Stimulated activated CD8-positive, alpha-beta memory T cell treated with anti-CD3 and anti-CD28 coated beads, Interleukin-15, amount 100 ng/mL, for 1 hour (primary cell): Measurements from ENCODE around the gene ERG28.
"Not testable (repeated sequence)": the region's sequence is repeated elsewhere in the genome, so short reads cannot be mapped to it uniquely, and the experiment has no call there.

Experiments used
- DNase-seq: peaks from one replicate; pipeline ENCODE4 v3.0.0-alpha.2; 2020; ENCODE audit warnings: low read depth

The ERG28 gene, protein sequence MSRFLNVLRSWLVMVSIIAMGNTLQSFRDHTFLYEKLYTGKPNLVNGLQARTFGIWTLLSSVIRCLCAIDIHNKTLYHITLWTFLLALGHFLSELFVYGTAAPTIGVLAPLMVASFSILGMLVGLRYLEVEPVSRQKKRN

GRCh38 chr14:75660630-75661498, at the start of gene ERG28, which contains the start of gene TTLL5:
Gene ERG28, minus strand, starts transcription at chr14:75660876. Its CDS starts 3,374 bp downstream, at chr14:75657502.
Gene TTLL5, plus strand, starts transcription at chr14:75661246. Its CDS starts 1,904 bp downstream, at chr14:75663150.
- peak; percentile 91 for DNase-seq

- peak; percentile 34 for DNase-seq
Observed at GRCh38 chr14:75709207-75709812, 48.6 kb upstream of the ERG28 start.

DNA sequence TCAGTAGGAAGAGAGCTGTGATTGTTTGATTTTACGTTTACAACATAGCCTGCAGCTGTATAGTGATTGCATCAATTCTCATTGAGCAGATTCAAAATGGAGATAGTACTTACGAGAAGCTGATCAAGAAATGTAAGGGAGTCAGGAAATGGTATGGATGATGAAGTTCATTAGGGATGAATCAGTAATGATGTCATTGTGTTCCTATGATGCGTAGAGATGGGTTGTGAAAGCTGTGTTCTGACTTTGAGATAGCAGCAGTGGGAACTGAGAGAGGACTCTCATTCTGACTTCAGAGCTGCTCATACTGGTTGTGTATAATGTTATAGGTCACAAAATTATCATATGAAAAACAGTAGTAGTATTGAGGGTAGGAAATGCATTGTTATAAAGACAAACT, 44.3 kb upstream of the ERG28 start:
- DNase-seq, result no peak

GRCh38 chr14:75703467-75703866, 42.8 kb upstream of the ERG28 start:
- DNase-seq, result no peak

DNA sequence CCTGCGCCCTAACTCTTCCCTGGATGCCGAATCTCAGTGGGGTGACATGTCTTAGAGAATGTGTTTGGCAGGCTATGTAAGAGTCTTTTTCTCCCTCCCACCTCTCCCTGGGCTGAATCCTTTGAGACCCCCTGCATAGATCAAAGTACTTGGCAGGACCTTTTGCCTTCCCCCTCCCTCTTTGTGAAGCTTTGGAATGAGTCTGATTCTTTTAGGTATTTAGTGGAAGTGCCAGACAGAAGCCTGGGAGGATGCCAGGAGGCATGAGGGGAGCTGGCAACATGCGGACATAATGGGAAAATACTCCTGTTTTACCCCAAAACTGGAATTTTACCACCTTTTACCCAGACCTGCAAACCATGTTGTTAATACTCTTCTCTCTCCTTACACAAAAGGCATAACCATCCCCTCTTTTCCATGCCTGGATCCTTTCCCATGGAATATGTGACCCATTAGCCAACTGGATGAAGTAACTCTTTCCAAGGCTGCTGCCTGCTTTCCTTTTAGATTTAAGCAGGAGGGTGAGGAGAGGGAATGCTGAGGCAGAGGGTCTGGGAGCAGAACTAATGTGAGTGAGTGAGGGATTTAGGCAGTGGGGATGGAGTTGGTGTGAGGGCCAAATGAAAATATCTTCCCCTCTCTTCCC, 42.1 kb upstream of the ERG28 start:
- DNase-seq, result no peak

DNA sequence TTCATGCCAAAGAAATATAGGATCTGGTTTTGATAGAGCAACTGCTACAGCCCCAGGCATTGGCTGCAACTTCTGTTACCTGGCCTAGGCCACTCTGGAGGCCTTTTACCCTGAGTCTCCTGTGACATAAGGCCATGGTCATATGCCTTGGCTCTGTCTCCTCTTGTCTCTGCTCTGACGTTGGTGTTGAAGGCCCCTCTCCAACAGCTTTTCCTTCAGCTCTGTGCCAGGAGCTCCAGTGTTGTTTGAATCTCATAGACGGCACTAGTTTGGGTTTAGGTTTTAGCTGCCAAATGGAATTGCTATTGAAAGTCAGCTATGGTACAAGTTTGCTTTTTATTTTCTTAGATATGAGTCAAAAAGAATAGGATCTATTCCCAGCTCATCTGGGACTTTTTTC, 41.4 kb upstream of the ERG28 start:
- DNase-seq, result no peak

DNA sequence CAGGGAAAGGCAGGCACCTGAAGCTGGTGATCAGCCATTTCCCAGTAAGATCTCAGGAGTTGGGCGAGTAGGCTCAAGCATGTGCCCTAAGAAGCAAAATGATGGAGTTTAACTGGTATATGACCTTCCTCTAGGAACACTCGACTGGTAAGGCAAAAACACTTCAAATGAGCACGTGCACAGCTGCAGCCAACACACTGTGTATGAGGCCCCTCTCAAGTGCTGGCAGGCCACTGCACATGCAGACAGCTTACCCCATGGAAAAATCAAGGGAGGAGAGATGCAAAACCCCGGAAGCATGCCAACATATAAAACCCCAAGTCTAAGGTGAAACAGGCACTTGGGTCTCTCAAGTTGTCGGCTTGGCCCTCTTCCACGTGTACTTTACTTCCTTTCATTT, 39.6 kb upstream of the ERG28 start:
- no peak for DNase-seq

DNA sequence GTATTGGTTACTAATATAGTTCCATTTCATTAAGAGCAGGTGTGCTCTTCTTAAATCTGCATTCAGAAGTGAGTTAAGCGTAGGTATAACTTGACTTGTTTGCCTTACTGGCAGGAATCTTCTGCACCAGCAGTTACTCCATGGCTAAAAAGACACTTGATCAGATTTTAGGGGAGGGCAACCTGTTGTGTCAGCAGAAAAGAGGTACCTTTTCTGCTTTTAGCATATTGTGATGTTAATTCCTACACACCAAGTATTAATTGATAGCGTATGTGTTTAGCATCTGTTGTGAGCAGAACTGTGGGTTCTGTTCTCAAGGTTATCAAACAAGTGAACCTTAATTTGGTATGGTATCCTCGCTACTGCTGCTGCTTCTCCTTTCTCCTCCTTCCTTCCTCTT, 38.7 kb upstream of the ERG28 start:
- no peak for DNase-seq

DNA sequence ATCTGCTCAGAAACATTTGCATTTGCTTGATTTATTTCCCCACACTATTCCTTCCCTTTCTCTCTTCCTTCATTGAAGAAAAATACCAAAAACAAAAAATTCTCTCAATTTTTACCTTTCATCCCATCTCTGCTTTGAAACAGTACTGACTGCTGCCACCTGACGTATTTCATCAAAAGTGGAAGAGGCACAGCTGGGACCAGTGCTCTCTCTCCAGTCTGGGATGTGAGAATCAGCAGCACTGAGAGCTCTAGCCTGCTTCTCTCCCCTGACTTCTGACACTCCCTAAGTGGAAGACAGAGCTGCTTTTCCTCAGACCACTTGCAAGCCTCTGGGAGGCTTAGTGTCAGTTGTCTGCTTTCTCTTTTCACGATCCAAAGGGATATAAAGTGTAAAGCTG, 37.2 kb upstream of the ERG28 start:
- no peak for DNase-seq

DNA sequence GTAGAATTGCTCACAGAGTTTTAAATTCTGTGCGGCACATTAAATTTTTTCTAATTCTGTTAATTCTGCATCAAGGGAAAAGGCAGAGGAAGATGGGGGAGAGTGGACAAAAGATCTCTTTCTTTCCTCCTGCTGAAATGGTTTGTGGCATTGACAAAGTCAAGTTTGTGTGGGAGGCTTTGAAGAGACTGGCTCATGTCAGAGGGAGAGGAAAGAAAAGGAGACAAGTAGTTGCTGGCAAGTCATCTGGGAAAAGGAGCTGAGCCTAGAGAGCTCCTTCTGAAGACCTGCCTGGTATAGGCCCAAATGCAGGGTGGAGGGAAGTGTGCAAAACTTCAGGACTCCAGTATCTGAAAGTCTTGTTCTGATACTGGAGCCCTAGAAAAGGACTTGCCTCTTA, 36.7 kb upstream of the ERG28 start:
- DNase-seq, result no peak

DNA sequence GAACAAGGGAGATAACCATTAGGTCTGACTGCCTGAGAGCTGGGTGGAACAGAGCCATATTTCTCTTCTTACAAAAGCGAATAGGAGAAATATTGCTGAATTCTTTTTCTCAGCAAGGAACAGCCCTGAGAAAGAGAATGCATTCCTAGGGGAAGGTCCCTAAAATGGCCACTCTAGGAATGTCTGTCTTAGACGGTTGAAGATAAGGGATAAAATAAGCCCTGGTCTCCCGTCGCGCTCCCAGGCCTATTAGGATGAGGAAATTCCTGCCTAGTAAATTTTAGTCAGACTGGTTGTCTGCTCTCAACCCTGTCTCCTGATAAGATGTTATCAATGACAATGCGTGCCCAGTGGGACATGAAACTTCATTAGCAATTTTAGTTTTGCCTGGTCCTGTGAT, 34.3 kb upstream of the ERG28 start:
- DNase-seq, result not testable (repeated sequence)

GRCh38 chr14:75690010-75690409, 29.3 kb upstream of the ERG28 start:
- no peak for DNase-seq

DNA sequence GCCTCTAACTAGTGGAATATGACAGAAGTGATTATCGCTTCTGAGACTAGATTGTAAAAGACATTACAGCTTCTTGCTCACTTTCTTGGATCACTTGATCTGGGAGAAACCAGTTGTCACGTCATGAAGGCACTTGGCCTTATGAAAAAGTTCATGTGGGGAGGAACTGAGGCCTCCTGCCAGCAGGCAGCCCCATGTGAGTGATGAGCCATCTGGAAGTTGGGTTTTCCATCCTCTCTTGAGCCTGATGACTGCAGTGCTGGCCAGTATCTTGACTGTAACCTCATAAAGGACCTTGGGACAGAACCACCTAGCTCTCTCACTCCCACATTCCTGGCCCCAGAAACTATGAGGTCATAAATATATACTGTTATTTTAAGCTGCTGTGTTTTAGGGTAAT, 28.3 kb upstream of the ERG28 start:
- no peak for DNase-seq

DNA sequence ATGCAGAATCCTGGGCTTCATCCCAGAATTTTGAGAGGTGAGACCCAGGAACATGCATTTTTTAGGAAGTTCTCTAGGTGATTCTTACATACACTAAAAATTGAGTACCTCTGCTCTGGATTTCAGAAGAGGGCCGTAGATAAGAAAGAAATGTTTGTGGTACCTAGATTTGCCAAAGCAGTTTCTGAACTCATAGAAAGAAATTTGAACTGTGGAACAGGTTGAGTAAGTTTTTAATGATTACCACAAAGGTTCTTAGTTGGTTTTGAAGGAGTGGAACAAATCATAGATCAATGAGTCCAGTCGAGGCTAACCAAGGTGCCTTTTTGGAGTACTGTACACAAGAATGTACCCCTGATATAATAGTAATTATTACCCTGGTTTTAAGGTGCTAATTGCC, 25.2 kb upstream of the ERG28 start:
- DNase-seq, result no peak

DNA sequence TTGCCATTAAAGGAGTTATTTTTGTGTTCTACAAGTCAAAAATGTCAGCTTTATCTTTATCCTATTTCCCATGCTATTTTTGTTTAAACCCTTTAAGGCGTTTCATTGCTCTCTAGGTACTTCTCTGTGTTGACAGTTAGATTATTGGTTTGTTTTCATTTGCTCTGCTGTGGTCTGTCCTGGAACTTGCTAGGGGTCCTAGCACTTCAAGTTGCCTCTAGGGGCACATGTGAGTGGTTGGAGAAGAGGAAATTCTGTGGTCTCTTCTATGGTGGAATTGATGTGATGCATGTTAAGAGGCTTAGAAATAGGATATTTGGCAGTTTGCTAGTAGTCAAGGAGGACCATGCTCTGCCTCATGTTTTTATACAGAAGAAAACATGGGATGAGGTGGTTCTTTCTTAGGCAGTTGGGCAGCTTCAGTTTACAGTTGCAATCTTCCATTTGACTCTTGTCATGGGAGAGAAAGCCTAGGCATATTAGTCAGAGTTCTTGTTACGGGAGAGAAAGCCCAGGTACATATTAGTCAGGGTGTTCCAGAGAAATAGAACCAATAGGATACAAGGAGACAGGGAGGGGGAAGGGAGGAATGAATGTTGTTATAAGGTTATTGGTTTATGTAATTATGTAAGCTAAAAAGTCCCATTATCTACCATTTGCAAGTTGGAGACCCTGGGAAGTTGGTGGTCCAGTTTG, 14.7 kb upstream of the ERG28 start:
- no peak for DNase-seq

DNA sequence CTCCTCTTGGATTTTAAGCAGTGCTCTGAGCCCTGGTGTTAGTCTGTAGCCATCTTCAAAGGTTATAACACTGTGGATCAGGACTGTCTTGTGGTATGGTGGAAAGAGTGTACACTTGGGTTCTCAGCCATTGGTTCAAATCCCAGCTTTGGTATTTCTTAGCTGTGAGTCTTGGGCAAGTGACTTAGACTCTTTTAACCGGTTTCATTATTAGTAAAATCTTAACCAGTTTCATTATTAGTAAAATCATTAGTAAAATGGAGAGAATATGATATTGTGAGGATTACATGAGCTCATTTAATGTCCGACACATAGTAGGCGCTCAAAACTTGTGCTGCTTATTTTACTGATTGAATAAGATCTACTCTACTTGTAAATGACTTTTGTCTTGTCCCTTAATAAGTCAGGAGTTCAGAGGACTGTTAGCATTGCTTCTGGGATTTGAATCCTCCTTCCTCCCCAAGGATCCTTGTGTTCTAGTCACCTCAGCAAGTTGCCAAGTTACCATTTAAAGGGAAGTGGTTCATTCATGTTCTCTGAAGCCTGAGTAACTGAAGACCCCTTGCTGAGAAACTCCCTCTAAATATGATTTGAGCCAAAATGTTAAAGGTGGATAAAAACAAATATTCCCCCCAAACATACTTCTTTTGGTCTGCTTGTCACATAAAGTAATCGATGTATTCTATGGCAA, 12.8 kb upstream of the ERG28 start:
- DNase-seq, result no peak

DNA sequence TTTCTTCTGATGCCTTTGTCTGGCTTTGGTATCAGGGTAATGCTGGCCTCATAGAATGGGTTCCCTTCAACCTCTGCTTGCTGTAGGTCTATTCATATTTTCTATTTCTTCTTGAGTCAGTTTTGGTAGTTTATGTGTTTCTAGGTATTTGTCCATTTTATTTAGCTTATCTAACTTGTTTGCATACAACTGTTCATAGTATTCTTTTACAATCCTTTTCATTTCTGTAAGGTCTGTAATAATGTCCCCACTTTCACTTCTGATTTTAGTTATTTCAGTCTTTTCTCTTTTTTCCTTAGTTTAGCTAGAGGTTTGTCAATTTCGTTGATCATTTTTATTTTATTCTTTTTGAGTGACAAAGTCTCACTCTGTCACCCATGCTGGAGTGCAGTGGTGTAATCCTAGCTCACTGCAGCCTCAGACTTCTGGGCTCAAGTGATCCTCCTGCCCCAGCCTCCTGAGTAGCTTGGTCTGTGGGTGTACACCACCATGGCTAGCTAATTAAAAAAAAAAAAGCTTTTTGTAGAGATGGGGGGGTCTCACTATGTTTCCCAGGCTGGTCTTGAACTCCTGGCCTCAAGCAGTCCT, 12.0 kb upstream of the ERG28 start:
- DNase-seq, result no peak

DNA sequence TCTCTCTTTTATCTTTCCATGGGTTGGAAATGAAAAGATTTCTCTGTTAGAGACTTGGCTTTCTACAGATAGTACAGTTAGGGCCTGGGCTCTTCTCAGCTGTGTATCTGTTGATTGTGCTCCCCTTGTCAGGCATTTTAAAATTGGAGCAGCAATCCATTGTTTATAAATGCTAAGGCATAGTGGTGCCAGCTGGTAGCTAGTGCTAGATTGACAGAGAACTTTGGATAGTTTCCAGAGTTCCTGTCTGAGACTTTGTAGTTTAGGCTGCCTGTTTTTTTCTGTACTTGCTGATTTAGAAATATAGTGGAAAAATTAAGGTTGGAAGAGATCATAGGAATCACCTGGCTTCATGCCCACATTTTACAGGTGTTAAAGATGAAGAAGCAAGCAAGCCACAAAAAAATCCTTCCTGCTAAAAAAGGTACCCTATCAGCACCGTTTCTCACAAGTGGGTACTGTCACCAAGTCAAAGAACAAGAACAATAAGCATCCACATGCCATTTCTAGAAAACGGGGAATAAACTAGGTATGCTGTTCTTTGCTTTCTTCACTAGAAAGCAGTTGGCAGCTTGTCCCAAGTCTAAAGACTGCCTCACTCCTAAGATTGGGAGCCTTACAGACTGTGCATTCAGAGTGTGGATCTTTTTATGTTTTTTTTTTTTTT, 6.6 kb upstream of the ERG28 start:
- DNase-seq, result no peak

DNA sequence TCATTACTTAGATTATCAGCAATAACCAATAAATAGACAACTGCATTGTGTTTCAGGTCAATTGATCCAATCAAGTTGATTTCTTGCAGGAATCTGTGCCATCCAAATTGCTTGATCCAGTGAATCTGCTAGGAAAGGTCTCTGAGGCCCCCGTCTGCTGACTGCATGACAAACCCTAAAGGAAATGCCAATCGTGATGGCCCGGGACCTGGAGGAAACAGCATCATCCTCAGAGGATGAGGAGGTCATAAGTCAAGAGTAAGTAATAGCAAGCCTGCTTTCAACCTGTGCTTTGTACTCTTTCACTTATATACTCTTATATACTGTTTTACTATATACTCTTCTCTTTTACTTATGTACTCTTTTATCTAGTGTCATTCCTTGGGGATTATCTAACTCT, 2.3 kb upstream of the ERG28 start:
- DNase-seq, result no peak

DNA sequence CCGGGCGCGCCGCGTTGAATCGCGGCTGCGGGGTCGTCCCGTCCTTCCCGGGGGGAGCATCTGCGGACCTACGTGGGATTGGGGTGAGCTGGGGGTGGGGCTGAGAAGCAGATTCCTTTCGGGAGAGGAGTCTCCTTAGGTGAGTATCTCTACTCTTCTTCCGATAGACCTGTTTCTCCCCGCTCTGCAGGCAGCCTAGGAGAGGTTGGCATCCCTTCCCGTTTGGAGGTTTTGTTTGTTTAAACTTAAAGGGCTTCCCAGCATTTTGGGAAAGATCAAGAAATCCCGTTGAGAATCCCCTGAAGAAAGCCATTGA, 781 bp upstream of the ERG28 start:
- no peak for DNase-seq

GRCh38 chr14:75660238-75660629, 442 bp downstream of the ERG28 start:
- DNase-seq, result no peak
